ENCODE measurements around the gene SHTN1. TPM values are rescaled to one million over a fixed set of nuclear protein-coding genes. Genes with fewer than 3 reads are reported as not detected.

SHTN1 gene
- total RNA-seq, 1 donor from 2014 or later: not detected

Other genes starting within 250 kb of the SHTN1 start
- gene ENO4, start 155.7 kb downstream of the SHTN1 start, total RNA-seq: 0.07 TPM in 1 of 2 replicates, not detected in the other
- gene VAX1, start 133.1 kb upstream of the SHTN1 start, total RNA-seq: not detected in 2 replicates
- gene KCNK18, start 192.3 kb upstream of the SHTN1 start, total RNA-seq: not detected in 2 replicates
- gene SLC18A2, start 235.9 kb upstream of the SHTN1 start, total RNA-seq: not detected in 2 replicates